ENCODE measurements around the gene KCNG4. TPM values are rescaled to one million over a fixed set of nuclear protein-coding genes. Genes with fewer than 3 reads are reported as not detected.

KCNG4 gene
- total and polyA plus RNA-seq, 2 donors (not counting 3 experiments of a cell fraction or from before 2014, with no cell fraction given) = not detected

DNA sequence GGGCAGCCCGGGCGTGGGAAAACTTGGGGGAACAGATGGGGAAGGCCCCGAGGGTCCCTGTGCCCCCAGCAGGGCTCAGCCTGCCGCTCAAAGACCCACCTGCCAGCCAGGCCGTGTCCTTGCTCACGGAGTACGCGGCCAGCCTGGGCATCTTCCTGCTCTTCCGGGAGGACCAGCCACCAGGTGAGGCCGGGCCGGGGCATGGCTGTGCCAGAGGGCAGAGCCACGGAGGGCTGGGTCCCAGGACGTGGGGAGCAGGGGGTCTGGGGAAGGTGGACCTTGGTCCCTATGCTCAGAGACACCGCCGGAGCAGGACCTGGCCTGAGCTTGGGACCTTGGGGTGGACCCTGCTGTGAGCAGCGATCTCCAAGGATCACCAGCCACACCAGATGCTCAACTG lies 48.3 kb downstream of the KCNG4 start:
- Histone ChIP-seq H2AFZ (ENCODE audit: low read depth, low read length) (no peak overlapping the region), H3K4me1 (ENCODE audit: control insufficient read depth, extremely low read depth, insufficient read depth, low read length) (no peaks in the 10 kb centered on the region), H3K9me1 (replicated peaks; ENCODE audit: control insufficient read depth, extremely low read depth, insufficient read depth, low read length) (no peaks in the 10 kb centered on the region), H3K79me2 (ENCODE audit: control insufficient read depth, insufficient read depth, low read length) (peaks cover 3% of the 10 kb centered on the region), H3K27me3 (ENCODE audit: control insufficient read depth in 2 of 2, insufficient read depth in 2 of 2, low read length in 2 of 2) (no peaks in the 10 kb centered on the region), H3K4me2 (ENCODE audit: insufficient read depth, low read length) (no peak overlapping the region), H3K4me3 (replicated peaks in 1 of 3; ENCODE audit: insufficient read depth in 1 of 3, low read depth in 1 of 3, low read length in 3 of 3) (no peak overlapping the region), H3K9me3 (replicated peaks; ENCODE audit: control insufficient read depth, insufficient read depth, low read length) (no peaks in the 10 kb centered on the region), H3K36me3 (ENCODE audit: control insufficient read depth in 2 of 2, extremely low read depth in 1 of 2, insufficient read depth in 2 of 2, low read length in 2 of 2) (no peaks in the 10 kb centered on the region), H4K20me1 (replicated peaks; ENCODE audit: control insufficient read depth, extremely low read depth, insufficient read depth, low read length) (no peaks in the 10 kb centered on the region), H3K27ac (ENCODE audit: insufficient read depth, low read depth, low read length) (no peak overlapping the region), H3K9ac (replicated peaks; ENCODE audit: extremely low read depth, insufficient read depth, low read length) (no peak overlapping the region)
- dilution Hi-C loops (cut with MboI; ENCODE audit: extremely low pct_ligation_motif_present, low sequenced_read_pairs) (no loop called here), intact Hi-C loops (cut with micrococcal nuclease) (no loop called here)
- ChIA-PET POLR2A (no interaction called here), CTCF (interaction anchor here (1.2 kb wide), 1 partner anchor 116 kb away, joined by 3 read pairs; no protein-coding TSS in a partner anchor)
- FAIRE-seq (no peak), DNase-seq (ENCODE audit: low read depth, low spot score) (no peak)
- no TSS peak for BruUV-seq (replicated peaks)
- no peak for TF ChIP-seq FOS (IDR thresholded peaks at IDR 0.05; ENCODE audit: borderline replicate concordance, insufficient read depth, low read length)
- no peak for TF ChIP-seq POLR2A (IDR thresholded peaks at IDR 0.05; ENCODE audit: low read depth, low read length)
- no peak for TF ChIP-seq GATA2 (IDR thresholded peaks at IDR 0.05; ENCODE audit: insufficient read depth, insufficient read length, low read depth, low read length)
- TF ChIP-seq, protein P1, sequence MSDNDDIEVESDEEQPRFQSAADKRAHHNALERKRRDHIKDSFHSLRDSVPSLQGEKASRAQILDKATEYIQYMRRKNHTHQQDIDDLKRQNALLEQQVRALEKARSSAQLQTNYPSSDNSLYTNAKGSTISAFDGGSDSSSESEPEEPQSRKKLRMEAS (IDR thresholded peaks at IDR 0.05; ENCODE audit: insufficient read depth, insufficient read length) = no peak
- TF ChIP-seq, protein P2, sequence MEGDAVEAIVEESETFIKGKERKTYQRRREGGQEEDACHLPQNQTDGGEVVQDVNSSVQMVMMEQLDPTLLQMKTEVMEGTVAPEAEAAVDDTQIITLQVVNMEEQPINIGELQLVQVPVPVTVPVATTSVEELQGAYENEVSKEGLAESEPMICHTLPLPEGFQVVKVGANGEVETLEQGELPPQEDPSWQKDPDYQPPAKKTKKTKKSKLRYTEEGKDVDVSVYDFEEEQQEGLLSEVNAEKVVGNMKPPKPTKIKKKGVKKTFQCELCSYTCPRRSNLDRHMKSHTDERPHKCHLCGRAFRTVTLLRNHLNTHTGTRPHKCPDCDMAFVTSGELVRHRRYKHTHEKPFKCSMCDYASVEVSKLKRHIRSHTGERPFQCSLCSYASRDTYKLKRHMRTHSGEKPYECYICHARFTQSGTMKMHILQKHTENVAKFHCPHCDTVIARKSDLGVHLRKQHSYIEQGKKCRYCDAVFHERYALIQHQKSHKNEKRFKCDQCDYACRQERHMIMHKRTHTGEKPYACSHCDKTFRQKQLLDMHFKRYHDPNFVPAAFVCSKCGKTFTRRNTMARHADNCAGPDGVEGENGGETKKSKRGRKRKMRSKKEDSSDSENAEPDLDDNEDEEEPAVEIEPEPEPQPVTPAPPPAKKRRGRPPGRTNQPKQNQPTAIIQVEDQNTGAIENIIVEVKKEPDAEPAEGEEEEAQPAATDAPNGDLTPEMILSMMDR (IDR thresholded peaks at IDR 0.05; ENCODE audit: extremely low read depth in 1 of 2, insufficient read depth in 1 of 2, low read depth in 1 of 2, low read length in 2 of 2) = no peak
- TF ChIP-seq MYC (IDR thresholded peaks at IDR 0.05; ENCODE audit: low read depth, low read length) = no peak
